Measurements from ENCODE around the gene SLC27A5.

GRCh38 chr19:58529405-58529804, 17.6 kb upstream of the SLC27A5 start:
- TF ChIP-seq CTCF (IDR thresholded peaks at IDR 0.05; ENCODE audit: poor library complexity) (no peak), EZH2 (IDR thresholded peaks at IDR 0.05; ENCODE audit: borderline replicate concordance) (no peak)

Measured in hepatocyte (in vitro differentiated cells).